GM21526 (cell line): ENCODE data around the gene DPYSL5.

ENCODE experiments used
- ATAC-seq: cut with Tn5 transposase; IDR thresholded peaks from one replicate; pipeline ENCODE4 v1.9.1; 2021; ENCODE audit warnings: moderate library complexity; ENCODE audit not compliant: unreplicated experiment, low FRiP score

DPYSL5 gene

GRCh38 chr2:26845021-26845420, 2.9 kb upstream of the DPYSL5 start:
- ATAC-seq: no peak

DNA sequence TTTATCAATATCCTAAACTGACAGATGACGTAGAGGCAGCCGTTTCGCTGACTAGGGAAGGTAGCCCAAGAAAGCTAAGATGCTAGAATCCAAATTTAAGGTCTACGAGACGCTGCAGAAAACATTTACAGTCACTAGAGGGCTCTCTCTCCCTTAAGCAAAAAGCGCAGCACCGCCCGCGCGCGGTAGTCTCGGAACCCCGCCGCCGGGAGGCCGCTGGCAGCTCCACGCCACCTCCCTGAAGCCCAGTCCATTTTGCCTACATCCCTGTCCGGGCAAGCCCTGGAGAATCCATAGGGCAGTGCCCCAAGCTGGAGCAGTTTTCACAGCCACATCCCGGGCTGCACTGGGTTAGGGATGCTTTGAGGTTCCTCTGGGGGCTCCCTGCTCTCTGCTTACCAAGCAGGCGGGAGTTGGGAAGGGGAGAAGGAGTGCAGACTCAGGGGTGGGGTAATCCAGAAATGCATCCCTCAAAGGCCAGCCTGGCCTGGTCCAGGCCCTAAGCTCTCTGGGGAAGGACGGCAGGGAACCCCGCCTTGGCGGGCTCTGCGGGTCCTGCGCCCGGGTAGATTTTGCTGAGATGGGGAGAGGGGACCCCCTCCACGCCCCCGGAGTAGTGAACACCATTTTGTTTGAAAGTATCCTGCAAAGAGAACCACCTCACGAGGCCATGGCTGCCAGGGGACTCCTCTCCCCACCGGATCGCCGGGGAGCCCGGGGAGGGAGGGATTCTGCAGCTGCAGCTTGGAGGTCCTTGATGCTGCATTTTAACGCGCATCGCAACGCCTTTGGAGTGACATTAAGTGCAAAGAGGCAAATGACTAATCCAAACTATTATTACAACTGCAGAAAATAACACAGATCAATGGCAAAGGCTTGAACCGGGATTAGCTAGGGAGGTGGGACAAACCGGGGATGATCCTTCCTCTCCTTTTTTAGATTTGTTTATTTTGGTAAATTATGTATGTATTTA, 1.3 kb upstream of the DPYSL5 start:
- ATAC-seq: no peak

DNA sequence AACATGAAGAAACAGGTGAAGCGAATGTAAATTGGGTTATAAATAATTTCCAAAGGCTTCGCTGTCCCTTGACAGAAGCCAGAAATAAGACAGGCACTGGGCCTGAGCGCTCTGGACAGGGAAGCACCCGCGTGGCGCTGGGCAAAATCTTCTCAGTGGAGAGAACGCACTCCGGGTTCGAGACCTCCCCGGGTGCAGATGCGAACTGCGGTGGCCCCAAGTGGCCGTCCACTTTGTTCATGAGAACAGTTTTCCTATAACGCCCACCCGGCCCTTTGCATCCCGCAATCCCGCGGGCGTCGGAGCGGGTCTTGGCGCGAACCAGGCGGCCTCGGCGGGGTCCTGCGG, 651 bp upstream of the DPYSL5 start:
- ATAC-seq: no peak

DNA sequence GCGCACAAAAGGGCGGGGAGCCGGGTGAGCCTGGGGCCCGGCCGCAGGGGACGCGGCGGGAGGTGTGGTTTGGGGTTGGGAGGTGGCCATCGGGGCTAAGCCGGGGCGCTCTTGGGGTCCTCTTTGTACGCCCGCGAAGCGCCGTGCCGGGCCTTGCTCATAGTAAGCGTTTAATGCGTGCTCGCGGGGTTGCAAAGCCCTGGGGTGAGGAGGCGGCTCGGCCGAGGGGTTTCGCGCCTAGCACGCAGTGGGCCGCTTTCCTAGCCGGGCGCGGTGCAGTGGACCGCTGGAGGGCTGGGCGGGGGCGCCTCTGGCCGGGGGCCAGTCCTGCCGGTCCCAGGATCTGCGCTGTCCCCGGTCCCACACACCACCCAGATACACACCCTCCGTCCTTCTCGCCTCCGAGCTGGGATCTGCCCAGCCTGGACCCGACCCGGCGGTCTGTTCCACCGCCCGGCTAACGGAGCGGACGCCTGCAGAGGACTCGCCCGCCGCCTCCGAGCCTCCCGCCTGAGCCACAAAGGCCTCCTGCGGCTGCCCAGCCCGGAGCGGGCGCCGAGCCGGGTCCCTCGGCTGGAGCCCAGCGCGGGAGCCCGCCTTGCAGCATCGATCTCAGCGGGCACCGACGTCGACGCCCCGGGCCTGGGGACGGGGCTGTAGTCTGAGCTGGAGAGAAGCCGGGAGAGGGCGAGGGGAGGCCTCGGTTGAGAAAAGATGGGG, 564 bp downstream of the DPYSL5 start:
- no peak for ATAC-seq

DNA sequence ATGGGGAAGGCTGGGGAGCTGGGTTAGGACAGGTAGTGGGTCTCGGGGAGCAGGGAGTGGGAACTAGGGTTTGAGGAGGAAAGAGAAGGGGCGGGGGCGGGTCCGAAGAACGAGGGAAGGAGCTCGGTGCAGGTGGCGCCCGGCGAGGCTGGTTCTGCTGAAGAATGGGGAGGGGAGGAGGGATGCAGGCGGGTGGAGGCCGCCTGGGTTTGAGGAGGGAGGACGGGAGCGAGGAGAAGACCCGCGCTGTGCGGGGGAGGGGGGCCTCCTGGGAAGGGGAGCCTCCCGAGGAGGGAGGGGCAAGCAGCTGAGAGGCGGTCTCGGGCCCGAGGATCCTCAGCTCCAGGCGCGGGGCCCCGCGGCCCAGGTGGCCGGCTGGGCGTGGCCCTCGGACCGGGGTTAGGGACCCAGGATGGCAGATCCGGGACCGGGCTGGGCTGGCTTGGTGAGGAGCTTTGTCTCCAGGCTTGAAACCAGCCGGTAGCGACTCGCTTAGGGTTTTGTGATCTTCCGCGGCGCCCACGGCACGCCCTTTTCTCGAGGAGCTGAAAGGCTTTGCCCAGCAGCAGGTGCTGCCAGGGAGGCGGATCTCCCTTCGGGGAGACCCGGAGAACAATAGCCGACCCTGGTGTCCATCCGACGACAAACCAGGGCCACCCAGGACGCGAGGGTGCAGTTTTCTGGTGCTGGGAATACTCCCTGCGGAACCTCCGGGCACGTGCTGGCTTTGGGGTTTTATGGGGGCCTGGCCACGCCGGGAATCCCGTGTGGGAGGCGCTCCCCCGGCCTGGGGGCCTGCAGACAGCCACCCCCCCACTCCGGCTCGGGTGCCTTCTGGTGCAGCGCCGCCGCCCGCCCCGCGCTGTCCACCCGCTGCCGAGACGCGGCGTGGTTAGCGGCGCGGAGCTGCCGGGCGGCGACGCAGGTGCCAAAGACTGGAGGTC, 1.4 kb downstream of the DPYSL5 start:
- ATAC-seq: no peak

DNA sequence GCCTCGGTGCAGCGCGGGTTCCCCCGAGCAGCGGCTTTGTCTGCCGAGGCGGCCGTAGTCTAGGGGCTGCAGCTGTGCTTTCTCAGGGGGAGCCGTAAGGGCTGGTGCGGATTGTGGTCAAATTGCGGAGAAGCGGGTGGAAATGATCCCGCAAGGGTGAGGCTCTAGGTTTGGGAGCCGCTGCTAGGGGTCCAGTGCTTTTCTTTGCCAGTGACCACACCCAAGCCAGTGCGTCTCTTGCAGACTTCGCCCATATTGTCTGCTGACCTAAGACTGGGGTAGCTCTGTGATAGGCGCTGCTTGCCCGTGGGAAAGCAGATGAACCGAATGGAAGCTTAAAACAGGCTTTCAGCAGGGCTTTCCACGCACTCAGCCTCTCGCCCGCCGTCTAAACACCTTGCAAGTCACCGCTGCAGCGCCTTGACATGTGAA, 2.1 kb downstream of the DPYSL5 start:
- no peak for ATAC-seq

- ATAC-seq: no peak
These were observed 2.6 kb downstream of the DPYSL5 start for GRCh38 chr2:26850505-26850904.

GRCh38 chr2:26852405-26853306, 4.7 kb downstream of the DPYSL5 start:
- ATAC-seq: no peak

GRCh38 chr2:26853751-26854150, 5.8 kb downstream of the DPYSL5 start:
- ATAC-seq: no peak

DNA sequence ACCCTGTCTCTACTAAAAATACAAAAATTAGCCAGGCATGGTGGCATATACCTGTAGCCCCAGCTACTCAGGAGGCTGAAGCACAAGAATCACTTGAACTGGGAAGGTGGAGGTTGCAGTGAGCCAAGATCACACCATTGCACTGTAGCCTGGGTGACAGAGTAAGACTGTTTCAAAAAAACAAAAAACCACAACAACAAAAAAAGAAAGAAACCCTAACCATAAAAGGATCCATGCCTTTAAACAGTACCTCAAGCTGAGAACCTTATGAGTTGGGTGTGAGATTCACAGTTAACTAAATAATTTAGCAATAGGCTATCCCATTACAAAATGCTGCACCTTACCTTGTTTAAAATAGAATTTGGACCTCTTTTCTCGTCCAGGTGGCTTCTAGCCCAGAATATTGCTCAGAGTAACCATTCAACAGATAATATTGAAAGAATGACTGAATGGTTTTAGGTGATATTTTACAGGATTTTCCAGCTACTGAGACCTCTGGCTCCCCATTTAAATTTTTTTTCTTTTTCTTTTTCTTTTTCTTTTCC, 6.4 kb downstream of the DPYSL5 start:
- no peak for ATAC-seq

DNA sequence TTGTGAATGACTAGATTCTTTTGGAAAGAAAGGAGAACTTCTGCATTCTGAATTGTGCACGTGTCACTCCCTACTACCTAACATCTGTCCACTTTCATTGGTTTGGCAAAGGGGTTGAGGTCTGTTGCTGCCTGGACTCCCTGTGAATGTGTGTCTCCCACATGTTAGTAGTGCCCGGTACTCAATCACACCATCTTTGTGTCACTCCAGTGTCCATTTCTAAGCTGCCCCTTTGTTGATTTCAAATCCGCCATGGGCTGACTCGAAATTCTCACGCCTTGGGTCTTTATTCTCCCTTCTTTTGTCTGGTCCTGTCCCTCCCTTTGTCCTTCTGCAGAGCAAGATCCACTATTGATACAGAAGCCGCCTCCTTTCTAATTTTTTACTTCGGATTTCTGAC, 7.5 kb downstream of the DPYSL5 start:
- no peak for ATAC-seq

GRCh38 chr2:26859622-26860021, 11.7 kb downstream of the DPYSL5 start:
- ATAC-seq: no peak

DNA sequence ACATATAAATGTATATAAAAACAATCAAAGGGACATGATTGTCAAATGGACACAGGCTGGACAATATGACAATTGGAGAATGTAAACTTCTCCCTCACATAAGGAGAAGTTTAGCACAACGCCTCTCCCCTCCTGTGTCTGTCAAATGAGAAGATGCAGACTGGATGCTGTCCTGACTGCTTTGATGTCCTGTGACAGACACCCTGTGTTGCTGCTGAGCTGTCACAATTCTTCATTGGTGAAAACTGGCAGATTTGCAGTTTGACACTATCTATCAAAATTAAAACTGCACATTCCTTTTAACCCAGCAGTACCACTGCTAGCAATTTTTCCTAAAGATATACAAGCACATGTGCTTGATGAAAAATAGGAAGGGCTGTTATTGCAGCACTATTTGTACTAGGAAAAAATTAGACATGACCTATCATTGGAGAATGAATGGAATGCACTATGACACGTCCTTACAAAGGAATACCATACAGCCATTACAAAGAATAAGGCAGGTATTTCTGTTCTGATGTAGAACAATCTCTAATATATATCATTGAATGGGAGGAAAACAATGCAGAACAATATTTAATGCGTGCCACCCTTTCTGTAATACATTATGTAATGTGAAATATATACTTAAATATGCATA, 12.4 kb downstream of the DPYSL5 start:
- no peak for ATAC-seq

- ATAC-seq: no peak
These were observed 13.8 kb downstream of the DPYSL5 start for GRCh38 chr2:26861610-26862224.

GRCh38 chr2:26864226-26864625, 16.3 kb downstream of the DPYSL5 start:
- ATAC-seq: no peak

- no peak for ATAC-seq
These were observed 16.7 kb downstream of the DPYSL5 start for GRCh38 chr2:26864646-26865045.

- no peak for ATAC-seq
These were observed 22.7 kb downstream of the DPYSL5 start for GRCh38 chr2:26870585-26871095.

GRCh38 chr2:26873286-26873983, 25.5 kb downstream of the DPYSL5 start:
- no peak for ATAC-seq
